Stimulated activated CD4-positive, alpha-beta T cell treated with anti-CD3 and anti-CD28 coated beads, TNF-alpha, amount 100 ng/mL, for 1 hour (primary cell): ENCODE results near the gene PXT1.
"Not testable (repeated sequence)": the region's sequence is repeated elsewhere in the genome, so short reads cannot be mapped to it uniquely, and the experiment has no call there.

Experiments
- DNase-seq, 3 donors: peaks; one replicate each; pipeline ENCODE4 v3.0.0-alpha.2; 2020; ENCODE audit warnings: low read depth in 3 of 3, low spot score in 1 of 3

PXT1 gene

GRCh38 chr6:36370638-36371037, 72.0 kb downstream of the PXT1 start:
- DNase-seq: no peak

- DNase-seq: no peak
These were observed 73.5 kb downstream of the PXT1 start for GRCh38 chr6:36368921-36369865.

GRCh38 chr6:36368421-36368820, 74.2 kb downstream of the PXT1 start:
- DNase-seq: no peak

GRCh38 chr6:36367743-36368142, 74.9 kb downstream of the PXT1 start:
- DNase-seq: no peak

- no peak for DNase-seq
These were observed 77.8 kb downstream of the PXT1 start for GRCh38 chr6:36364669-36365479.

- not testable (repeated sequence) for DNase-seq
These were observed 78.5 kb downstream of the PXT1 start for GRCh38 chr6:36364061-36364635.

- not testable (repeated sequence) for DNase-seq
These were observed 79.3 kb downstream of the PXT1 start for GRCh38 chr6:36363371-36363752.

- no peak for DNase-seq
These were observed 79.9 kb downstream of the PXT1 start for GRCh38 chr6:36362551-36363370.

GRCh38 chr6:36361071-36361470, 81.6 kb downstream of the PXT1 start:
- DNase-seq: no peak

- peak; percentile 19 to 42 (median 41) for DNase-seq
These were observed 82.2 kb downstream of the PXT1 start for GRCh38 chr6:36360241-36361054.

- no peak for DNase-seq
These were observed 84.3 kb downstream of the PXT1 start for GRCh38 chr6:36358226-36358915.

- DNase-seq: no peak
These were observed 84.8 kb downstream of the PXT1 start for GRCh38 chr6:36357872-36358225.

- DNase-seq: no peak
These were observed 86.8 kb downstream of the PXT1 start for GRCh38 chr6:36355819-36356218.

- DNase-seq: no peak
These were observed 89.2 kb downstream of the PXT1 start for GRCh38 chr6:36353411-36353915.

- no peak for DNase-seq
These were observed 90.0 kb downstream of the PXT1 start for GRCh38 chr6:36352477-36353157.

- no peak for DNase-seq
These were observed 91.7 kb downstream of the PXT1 start for GRCh38 chr6:36350681-36351571.

- DNase-seq: no peak
These were observed 92.6 kb downstream of the PXT1 start for GRCh38 chr6:36350082-36350481.

GRCh38 chr6:36349240-36349639, 93.4 kb downstream of the PXT1 start:
- DNase-seq: no peak
